GM23338 (cell line): ENCODE data around the gene PSKH1. TPM values are rescaled to one million over a fixed set of nuclear protein-coding genes. Genes with fewer than 3 reads are reported as not detected.

Experiments
- ATAC-seq: fragments of 200-7000 bp; cut with Tn5 transposase; 3 replicates; pipeline ENCODE4 v1.9.1; 2020
- DNase-seq: peaks from one replicate; pipeline ENCODE4 v3.0.0-alpha.2; 2015; ENCODE audit warnings: low spot score
- H2AFZ ChIP-seq: fragments of 200-600 bp; sonication (generic); 2 replicates; pipeline ENCODE4 v1.8.0; 2016; ENCODE audit warnings: antibody characterized with exemption, mild to moderate bottlenecking, moderate library complexity
- H3F3A ChIP-seq: fragments of 200-600 bp; sonication (generic); replicated peaks from 2 replicates; pipeline ENCODE4 v1.8.0; 2017; ENCODE audit warnings: antibody characterized with exemption, mixed run types, low read depth
- H3K27ac ChIP-seq: fragments of 200-600 bp; sonication (generic); 2 replicates; pipeline ENCODE4 v1.6.1; 2016; ENCODE audit warnings: low read depth
- H3K27me3 ChIP-seq: fragments of 200-600 bp; sonication (generic); 2 replicates; pipeline ENCODE4 v1.8.0; 2016; ENCODE audit warnings: mild to moderate bottlenecking, mixed run types, moderate library complexity; ENCODE audit not compliant: insufficient read depth
- H3K36me3 ChIP-seq: fragments of 200-600 bp; sonication (generic); 2 replicates; pipeline ENCODE4 v1.8.0; 2016; ENCODE audit warnings: mild to moderate bottlenecking; ENCODE audit not compliant: insufficient read depth
- H3K4me1 ChIP-seq: fragments of 200-600 bp; sonication (generic); 2 replicates; pipeline ENCODE4 v1.8.0; 2016; ENCODE audit warnings: mild to moderate bottlenecking, moderate library complexity; ENCODE audit not compliant: insufficient read depth
- H3K4me2 ChIP-seq: fragments of 200-600 bp; sonication (generic); 2 replicates; pipeline ENCODE4 v1.7.1; 2017; ENCODE audit warnings: mixed run types
- H3K4me3 ChIP-seq: fragments of 200-600 bp; sonication (generic); 2 replicates; pipeline ENCODE4 v1.6.1; 2016; ENCODE audit warnings: mixed run types
- H3K79me2 ChIP-seq: fragments of 200-600 bp; sonication (generic); replicated peaks from 2 replicates; pipeline ENCODE4 v1.8.0; 2017; ENCODE audit warnings: mild to moderate bottlenecking; ENCODE audit not compliant: insufficient read depth
- H3K9me2 ChIP-seq: fragments of 200-600 bp; sonication (generic); 2 replicates; pipeline ENCODE4 v1.8.0; 2017; ENCODE audit not compliant: insufficient read depth
- H4K20me1 ChIP-seq: fragments of 200-600 bp; sonication (generic); replicated peaks from 2 replicates; pipeline ENCODE4 v1.8.0; 2017; ENCODE audit warnings: mild to moderate bottlenecking; ENCODE audit not compliant: insufficient read depth
- H3K27ac Mint-ChIP-seq: 2 replicates; pipeline ENCODE4 v1.8.0; 2020; ENCODE audit warnings: inconsistent platforms, mild to moderate bottlenecking, moderate library complexity, mixed read lengths
- H3K27me3 Mint-ChIP-seq: 3 replicates; pipeline ENCODE4 v1.8.0; 2022; ENCODE audit warnings: low read depth, mild to moderate bottlenecking, moderate library complexity, mixed read lengths, inconsistent platforms; ENCODE audit not compliant: insufficient read depth, poor library complexity
- H3K36me3 Mint-ChIP-seq: 3 replicates; pipeline ENCODE4 v1.8.0; 2021; ENCODE audit warnings: low read depth, mild to moderate bottlenecking, inconsistent platforms, moderate library complexity, mixed read lengths
- H3K4me1 Mint-ChIP-seq: 3 replicates; pipeline ENCODE4 v1.8.0; 2020; ENCODE audit warnings: mild to moderate bottlenecking, inconsistent platforms, mixed read lengths
- H3K4me3 Mint-ChIP-seq: 3 replicates; pipeline ENCODE4 v1.8.0; 2021; ENCODE audit warnings: moderate library complexity, mild to moderate bottlenecking, inconsistent platforms, mixed read lengths
- H3K9me3 Mint-ChIP-seq: 3 replicates; pipeline ENCODE4 v1.8.0; 2020; ENCODE audit warnings: moderate library complexity, mild to moderate bottlenecking, inconsistent platforms, mixed read lengths
- CREB1 ChIP-seq: fragments of 250-450 bp; sonication (Bioruptor Pico); IDR thresholded peaks from 2 replicates; pipeline ENCODE4 v1.5.0; 2020; ENCODE audit warnings: low read depth, mild to moderate bottlenecking, moderate library complexity
- JUNB ChIP-seq: IDR thresholded peaks from one replicate; pipeline ENCODE4 v1.6.1; 2016; ENCODE audit warnings: antibody characterized with exemption; ENCODE audit not compliant: unreplicated experiment
- POLR2AphosphoS5 ChIP-seq: IDR thresholded peaks from 2 replicates; pipeline ENCODE4 v1.6.1; 2016; ENCODE audit warnings: antibody characterized with exemption, low read depth
- ZNF331 ChIP-seq: fragments of 250-450 bp; sonication (Bioruptor Pico); IDR thresholded peaks from 2 replicates; pipeline ENCODE4 v1.5.0; 2020; ENCODE audit warnings: low read depth, mild to moderate bottlenecking, moderate library complexity
- polyA plus RNA-seq: library from polyadenylated mRNA; unstranded; fragments of >200 nt; fragmentation: Nextera tagmentation; extraction: Ambion mirVana; gene quantifications from 2 replicates; pipeline ENCODE4 v1.2.1, GENCODE V29; 2016
- total RNA-seq: library from RNA; depleted of rRNA; stranded (reverse); fragments of >200 nt; shearing (Covaris generic); gene quantifications from 2 replicates; pipeline ENCODE4 v1.2.3, GENCODE V29; 2014
- TF ChIP-seq, protein P1 (sequence below): IDR thresholded peaks from one replicate; pipeline ENCODE4 v1.6.1; 2018; ENCODE audit warnings: antibody characterized with exemption; ENCODE audit not compliant: unreplicated experiment

PSKH1 gene
- total and polyA plus RNA-seq, 2 experiments from 2014 or later = 14.3 to 23.9 TPM

DNA sequence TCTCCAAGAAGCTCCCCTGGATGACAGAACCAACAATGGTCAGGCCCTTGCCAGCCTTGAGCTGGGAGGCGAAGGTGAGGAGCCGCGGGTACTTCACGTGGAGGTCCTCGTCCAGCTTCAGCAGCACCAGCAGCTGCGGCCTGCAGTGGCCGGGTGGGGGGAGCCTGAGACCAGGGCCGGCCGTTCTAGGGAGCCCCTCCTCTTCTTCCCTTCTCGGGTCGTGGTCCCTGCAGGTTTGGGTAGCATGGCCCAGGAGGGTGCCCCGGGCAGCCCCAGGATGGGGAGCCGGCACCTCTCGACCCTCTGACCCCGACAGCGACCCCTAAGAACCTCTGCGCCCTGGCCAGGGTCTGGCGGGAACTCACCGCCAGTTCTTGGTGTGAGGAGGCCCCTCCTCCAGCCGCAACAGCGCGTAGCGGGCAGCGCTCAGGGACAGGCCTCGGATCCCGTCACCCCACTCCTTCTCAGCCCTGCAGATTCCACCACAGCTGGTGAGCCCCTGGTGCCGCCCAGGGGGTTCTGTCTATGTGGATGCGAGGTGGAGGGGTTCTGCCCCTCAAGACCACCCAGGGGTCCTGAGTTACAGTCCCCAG lies 54.0 kb downstream of the PSKH1 start:
- Mint-ChIP-seq H3K9me3 (no peaks in the 10 kb centered on the region), H3K27me3 (peaks cover 4% of the 10 kb centered on the region), H3K4me1 (no peaks in the 10 kb centered on the region), H3K27ac (no peak overlapping the region), H3K4me3 (no peak overlapping the region), H3K36me3 (peaks cover 38% of the 10 kb centered on the region)
- H3K27ac ChIP-seq = no peak overlapping the region
- H3K4me1 ChIP-seq = no peaks in the 10 kb centered on the region
- no peak overlapping the region for H3K4me2 ChIP-seq
- peaks cover 13% of the 10 kb centered on the region; the same call in 1 of the 2 replicates for H3K36me3 ChIP-seq
- H3K9me2 ChIP-seq = no peaks in the 10 kb centered on the region
- H3K4me3 ChIP-seq = no peak overlapping the region
- no peaks in the 10 kb centered on the region for H3K79me2 ChIP-seq
- DNase-seq (no peak), ATAC-seq (no peak)
- no peak for TF ChIP-seq ZNF331 (CRISPR knock-in tag)
- no peaks in the 10 kb centered on the region for H3K27me3 ChIP-seq
- peaks cover 2% of the 10 kb centered on the region for H4K20me1 ChIP-seq
- H3F3A ChIP-seq = peaks cover 6% of the 10 kb centered on the region
- H2AFZ ChIP-seq = no peak overlapping the region

DNA sequence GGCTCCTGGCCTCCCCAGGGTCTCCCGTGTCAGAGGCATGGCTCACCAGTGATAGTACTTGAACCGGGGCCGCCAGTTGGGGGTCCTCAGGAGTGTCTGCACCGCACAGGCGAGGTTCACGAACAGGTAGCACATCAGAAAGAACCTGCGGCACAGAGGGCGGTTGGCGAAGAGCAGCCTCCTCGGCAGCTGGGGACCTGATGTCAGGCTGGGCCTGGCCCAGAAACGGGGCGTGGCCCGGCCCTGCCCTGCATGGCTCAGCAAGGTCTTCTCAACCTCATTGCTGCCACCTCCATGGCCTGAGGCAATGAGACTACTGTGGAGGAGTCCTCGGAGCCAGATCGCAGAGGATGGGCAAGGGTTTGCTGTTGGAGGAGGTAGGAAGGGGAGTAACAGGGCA lies 55.0 kb downstream of the PSKH1 start:
- Mint-ChIP-seq H3K36me3 (peaks cover 40% of the 10 kb centered on the region), H3K27me3 (peaks cover 4% of the 10 kb centered on the region), H3K4me1 (no peaks in the 10 kb centered on the region), H3K4me3 (no peak overlapping the region), H3K27ac (no peak overlapping the region), H3K9me3 (no peaks in the 10 kb centered on the region)
- Histone ChIP-seq H3K36me3 (peaks cover 13% of the 10 kb centered on the region; the same call in 1 of the 2 replicates), H3K4me3 (no peak overlapping the region), H2AFZ (no peak overlapping the region), H4K20me1 (no peaks in the 10 kb centered on the region; the same call in 1 of the 2 replicates), H3K27ac (no peak overlapping the region), H3K4me1 (no peaks in the 10 kb centered on the region), H3K79me2 (no peaks in the 10 kb centered on the region), H3K4me2 (no peak overlapping the region), H3F3A (no peaks in the 10 kb centered on the region), H3K27me3 (no peaks in the 10 kb centered on the region), H3K9me2 (no peaks in the 10 kb centered on the region)
- ATAC-seq (no peak), DNase-seq (no peak)
- TF ChIP-seq POLR2AphosphoS5 = 0 out of 2 replicates have a peak, but pooled peaks have one; percentile 13
- TF ChIP-seq JUNB = no peak
- TF ChIP-seq, protein P1, sequence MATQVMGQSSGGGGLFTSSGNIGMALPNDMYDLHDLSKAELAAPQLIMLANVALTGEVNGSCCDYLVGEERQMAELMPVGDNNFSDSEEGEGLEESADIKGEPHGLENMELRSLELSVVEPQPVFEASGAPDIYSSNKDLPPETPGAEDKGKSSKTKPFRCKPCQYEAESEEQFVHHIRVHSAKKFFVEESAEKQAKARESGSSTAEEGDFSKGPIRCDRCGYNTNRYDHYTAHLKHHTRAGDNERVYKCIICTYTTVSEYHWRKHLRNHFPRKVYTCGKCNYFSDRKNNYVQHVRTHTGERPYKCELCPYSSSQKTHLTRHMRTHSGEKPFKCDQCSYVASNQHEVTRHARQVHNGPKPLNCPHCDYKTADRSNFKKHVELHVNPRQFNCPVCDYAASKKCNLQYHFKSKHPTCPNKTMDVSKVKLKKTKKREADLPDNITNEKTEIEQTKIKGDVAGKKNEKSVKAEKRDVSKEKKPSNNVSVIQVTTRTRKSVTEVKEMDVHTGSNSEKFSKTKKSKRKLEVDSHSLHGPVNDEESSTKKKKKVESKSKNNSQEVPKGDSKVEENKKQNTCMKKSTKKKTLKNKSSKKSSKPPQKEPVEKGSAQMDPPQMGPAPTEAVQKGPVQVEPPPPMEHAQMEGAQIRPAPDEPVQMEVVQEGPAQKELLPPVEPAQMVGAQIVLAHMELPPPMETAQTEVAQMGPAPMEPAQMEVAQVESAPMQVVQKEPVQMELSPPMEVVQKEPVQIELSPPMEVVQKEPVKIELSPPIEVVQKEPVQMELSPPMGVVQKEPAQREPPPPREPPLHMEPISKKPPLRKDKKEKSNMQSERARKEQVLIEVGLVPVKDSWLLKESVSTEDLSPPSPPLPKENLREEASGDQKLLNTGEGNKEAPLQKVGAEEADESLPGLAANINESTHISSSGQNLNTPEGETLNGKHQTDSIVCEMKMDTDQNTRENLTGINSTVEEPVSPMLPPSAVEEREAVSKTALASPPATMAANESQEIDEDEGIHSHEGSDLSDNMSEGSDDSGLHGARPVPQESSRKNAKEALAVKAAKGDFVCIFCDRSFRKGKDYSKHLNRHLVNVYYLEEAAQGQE = no peak
- no peak for TF ChIP-seq CREB1 (CRISPR knock-in tag)

DNA sequence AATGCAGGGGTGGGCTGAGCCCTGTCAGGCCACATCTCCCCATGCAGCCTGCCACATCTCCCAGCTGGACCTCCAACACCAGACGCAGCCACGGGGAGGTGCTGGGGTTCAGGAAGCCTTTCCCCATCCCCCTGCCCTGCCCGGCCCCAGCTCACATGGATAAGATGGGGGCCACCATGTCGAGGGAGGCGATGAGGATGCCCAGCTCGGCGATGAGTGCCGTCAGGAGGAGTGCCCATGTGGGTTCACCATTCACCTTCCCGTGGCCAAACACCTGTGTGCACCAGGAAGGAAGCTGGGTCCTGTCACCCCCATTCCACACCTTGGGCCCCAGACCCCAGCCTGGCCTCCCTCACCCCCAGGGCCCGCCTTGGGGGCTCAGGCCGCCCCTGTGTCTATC lies 56.6 kb downstream of the PSKH1 start:
- no peaks in the 10 kb centered on the region for H3K27me3 ChIP-seq
- no peak overlapping the region for H3K27ac ChIP-seq
- ATAC-seq (no peak), DNase-seq (no peak)
- H3F3A ChIP-seq = no peaks in the 10 kb centered on the region
- Mint-ChIP-seq H3K27ac (no peak overlapping the region), H3K4me1 (no peaks in the 10 kb centered on the region), H3K27me3 (peaks cover 4% of the 10 kb centered on the region), H3K36me3 (peaks cover 51% of the 10 kb centered on the region), H3K9me3 (no peaks in the 10 kb centered on the region), H3K4me3 (no peak overlapping the region)
- no peak overlapping the region for H2AFZ ChIP-seq
- no peaks in the 10 kb centered on the region for H3K4me1 ChIP-seq
- no peak overlapping the region for H3K4me2 ChIP-seq
- no peaks in the 10 kb centered on the region for H3K79me2 ChIP-seq
- no peaks in the 10 kb centered on the region for H3K9me2 ChIP-seq
- no peak overlapping the region for H3K4me3 ChIP-seq
- H3K36me3 ChIP-seq = peaks cover 13% of the 10 kb centered on the region; the same call in 1 of the 2 replicates
- H4K20me1 ChIP-seq = no peaks in the 10 kb centered on the region
- TF ChIP-seq, protein P1 = no peak
